ENCODE results near the gene COG5.

DNA sequence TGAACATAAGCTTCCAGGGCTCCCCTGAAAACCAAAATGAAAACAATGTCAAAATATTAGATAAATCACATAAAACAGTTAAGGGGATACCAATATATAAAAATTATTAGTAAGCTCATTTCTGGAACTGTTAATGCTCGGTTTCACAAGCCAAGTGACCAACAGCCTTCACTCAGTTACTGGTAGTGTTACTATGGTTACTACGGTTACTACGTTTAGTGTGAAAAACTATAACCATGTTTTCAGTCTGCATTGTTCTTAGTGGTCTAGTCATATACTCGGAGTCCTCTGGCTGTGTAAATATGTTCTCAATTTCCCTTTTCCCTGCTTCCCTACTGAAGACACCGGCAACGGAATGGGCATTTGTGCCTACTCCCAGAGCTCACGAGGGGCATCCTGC is 360.1 kb downstream of the COG5 start:
- no peak for TF ChIP-seq CTCF (IDR thresholded peaks at IDR 0.05)
- TF ChIP-seq POLR2A (IDR thresholded peaks at IDR 0.05), result no peak
